GM20431 (cell line): ENCODE measurements around the gene NEUROD1.

Experiments
- in situ Hi-C: fragments of 300-500 bp; cut with MseI, MboI; formaldehyde crosslinking; loops from one replicate; pipeline ENCODE4 v1.15.0; 2020; ENCODE audit warnings: low sequenced_read_pairs; ENCODE audit not compliant: unreplicated experiment

NEUROD1 gene

DNA sequence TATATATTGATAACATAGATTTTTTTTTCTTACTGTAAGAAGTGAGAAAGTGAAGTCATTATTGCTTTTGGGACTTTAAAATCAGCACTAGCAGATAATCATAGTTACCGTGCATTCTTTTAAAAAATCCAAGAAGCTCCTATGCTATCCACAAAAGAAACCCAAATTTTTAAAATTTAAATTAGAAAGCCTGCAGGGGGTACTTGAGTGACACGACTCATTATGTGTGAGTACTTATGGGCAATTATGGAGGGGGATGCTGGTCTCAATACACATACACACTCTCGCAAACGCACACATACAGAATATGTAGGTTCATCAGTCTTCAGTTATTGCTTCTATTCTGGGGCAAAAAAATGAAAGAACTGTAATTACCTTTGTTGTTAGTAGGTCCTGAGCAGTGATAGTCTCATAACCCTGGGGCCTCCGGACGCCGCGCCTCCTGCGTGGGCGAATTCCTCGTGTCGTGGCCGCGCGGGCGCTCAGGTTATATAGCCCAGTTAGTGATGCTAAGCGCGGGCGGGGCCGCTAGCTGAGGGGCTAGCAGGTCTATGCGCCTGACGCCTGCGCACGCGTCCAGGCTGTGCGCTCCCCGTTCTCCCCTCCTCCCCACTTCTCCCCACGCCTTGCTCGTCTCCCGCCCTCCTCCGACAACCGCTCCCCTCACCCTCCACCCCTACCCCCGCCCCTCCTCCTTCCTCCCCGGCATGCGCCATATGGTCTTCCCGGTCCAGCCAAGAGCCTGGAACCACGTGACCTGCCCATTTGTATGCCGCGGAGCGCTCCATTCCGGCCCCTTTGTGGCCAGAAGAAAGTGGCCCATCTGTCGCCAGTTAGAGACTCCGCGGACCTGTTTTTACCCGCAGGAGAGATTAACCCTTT lies at the start of gene NEUROD1:
Gene NEUROD1 (minus strand): TSS at position 463 of the 882 bp plus-strand sequence. CDS start 1,657 bp downstream, outside the sequence.
- in situ Hi-C loops, result no loop called here

DNA sequence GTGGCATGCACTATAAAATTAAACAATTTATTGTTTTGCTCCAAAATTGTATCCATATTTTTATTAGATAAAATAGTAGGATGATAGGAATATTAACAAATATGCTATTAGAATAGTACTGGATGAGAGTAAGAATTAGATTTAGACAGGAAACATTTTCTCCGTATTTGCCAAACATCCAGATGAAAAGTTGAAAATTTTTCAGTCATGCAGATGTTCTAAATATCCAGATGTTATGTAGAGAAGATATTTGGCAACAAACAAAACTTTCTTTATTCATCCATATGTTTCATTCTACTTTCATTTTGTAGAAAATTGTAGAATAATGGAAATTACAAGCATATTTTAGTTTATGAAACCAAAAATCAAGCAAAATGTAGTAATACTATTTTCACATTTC lies 45.2 kb upstream of the NEUROD1 start:
- in situ Hi-C loops, result loop anchor here (25.0 kb wide), 2 partner anchors 187 to 337 kb away; no protein-coding TSS in a partner anchor

GRCh38 chr2:181724662-181725061 lies 44.3 kb upstream of the NEUROD1 start:
- in situ Hi-C loops, result loop anchor here (25.0 kb wide), 3 partner anchors 188 to 637 kb away; no protein-coding TSS in a partner anchor

DNA sequence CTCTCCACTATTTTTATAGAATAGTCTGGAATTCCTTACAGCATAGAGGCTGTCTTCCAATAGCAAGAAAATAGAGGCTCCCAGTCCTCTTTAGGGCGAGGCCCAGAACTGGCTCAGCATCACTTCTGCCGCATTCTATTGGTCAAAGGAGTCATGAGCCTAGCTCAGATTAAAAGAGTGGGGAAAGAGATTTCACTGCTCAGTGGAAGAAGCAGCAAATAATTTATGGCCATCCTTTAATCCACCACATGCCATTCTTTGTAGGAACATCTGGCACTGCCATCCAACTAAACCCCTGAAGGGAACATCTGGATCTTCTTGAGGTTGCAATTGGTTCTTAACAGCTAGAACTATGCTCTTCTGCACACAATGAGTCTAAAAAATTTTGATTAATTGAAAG lies 43.4 kb upstream of the NEUROD1 start:
- in situ Hi-C loops, result loop anchor here (25.0 kb wide), 1 partner anchor 636 kb away; no protein-coding TSS in a partner anchor

GRCh38 chr2:181715033-181715630 lies 34.8 kb upstream of the NEUROD1 start:
- in situ Hi-C loops, result loop anchor here (10.0 to 25.0 kb wide), 2 partner anchors 140 to 628 kb away; no protein-coding TSS in a partner anchor

- in situ Hi-C loops, result loop anchor here (10.0 to 25.0 kb wide), 2 partner anchors 136 to 624 kb away; no protein-coding TSS in a partner anchor
Measured at GRCh38 chr2:181711051-181711450, 30.7 kb upstream of the NEUROD1 start.

DNA sequence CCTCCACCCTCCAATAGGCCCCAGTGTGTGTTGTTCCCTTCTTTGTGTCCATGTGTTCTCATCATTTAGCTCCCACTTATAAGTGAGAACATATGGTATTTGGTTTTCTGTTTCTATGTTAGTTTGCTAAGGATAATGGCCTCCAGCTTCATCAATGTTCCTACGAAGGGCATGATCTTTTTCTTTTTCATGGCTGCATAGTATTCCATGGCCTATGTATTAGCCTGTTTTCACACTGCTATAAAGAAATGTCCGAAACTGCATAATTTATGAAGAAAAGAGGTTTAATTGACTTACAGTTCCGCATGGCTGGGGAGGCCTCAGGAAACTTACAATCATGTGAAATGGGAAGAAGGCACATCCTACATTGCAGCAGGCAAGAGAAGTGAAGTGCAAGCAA lies 22.2 kb upstream of the NEUROD1 start:
- in situ Hi-C loops, result loop anchor here (25.0 kb wide), 1 partner anchor 615 kb away; no protein-coding TSS in a partner anchor

DNA sequence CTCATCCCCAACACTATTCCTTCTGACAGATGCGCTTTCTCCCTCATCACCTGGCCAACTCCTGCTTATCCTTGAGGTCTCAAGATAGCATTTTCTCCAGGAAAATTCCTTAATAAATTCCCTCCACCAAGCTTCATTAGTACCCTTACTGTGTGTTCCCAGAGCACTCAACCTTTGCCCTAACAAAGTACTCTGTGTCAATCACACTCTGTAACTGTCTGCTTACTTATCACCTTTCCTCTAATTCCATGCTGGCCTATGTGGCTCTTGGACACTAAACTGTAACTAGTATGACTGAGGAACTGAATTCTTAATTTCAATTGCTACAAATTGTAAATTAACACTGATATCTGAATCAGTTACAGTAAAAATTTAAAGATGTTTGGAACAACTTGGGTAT lies 17.9 kb upstream of the NEUROD1 start:
- in situ Hi-C loops, result no loop called here

GRCh38 chr2:181697571-181697970 lies 17.3 kb upstream of the NEUROD1 start:
- in situ Hi-C loops, result no loop called here

DNA sequence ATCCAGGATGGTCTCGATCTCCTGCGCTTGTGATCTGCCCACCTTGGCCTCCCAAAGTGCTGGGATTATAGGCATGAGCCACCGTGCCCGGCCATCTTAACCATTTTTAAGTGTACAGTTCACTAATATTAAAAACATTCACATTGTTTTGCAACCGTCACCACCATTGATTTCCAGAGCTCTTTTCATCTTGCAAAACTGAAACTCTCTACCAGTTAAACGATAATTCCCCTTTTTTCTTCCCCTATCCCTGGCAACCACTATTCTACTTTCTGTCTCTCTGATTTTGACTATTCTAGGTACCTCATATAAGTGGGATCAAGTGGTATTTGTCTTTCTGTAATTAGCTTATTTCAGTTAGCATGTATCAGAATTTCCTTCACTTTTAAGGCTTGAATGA lies 16.8 kb upstream of the NEUROD1 start:
- in situ Hi-C loops, result no loop called here

GRCh38 chr2:181694271-181694670 lies 14.0 kb upstream of the NEUROD1 start:
- in situ Hi-C loops, result no loop called here

DNA sequence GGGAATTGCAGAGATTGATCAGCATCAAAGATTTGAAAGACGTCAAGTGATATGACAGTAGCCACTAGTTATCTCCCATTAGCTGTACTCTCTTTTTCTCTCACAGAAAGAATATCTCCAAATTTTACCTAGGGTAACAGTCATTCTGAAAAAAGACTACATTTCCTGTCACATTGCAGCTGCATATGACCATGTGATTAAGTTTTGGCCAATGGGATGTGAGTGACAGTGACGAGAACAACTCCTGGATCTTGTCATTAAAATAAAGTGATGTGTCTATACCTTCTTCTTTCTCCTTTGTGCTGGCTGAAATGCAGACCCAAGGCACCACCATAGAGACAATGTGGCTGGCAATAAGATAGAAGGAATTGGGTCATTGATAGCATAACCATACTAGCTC lies 10.5 kb upstream of the NEUROD1 start:
- in situ Hi-C loops, result no loop called here

DNA sequence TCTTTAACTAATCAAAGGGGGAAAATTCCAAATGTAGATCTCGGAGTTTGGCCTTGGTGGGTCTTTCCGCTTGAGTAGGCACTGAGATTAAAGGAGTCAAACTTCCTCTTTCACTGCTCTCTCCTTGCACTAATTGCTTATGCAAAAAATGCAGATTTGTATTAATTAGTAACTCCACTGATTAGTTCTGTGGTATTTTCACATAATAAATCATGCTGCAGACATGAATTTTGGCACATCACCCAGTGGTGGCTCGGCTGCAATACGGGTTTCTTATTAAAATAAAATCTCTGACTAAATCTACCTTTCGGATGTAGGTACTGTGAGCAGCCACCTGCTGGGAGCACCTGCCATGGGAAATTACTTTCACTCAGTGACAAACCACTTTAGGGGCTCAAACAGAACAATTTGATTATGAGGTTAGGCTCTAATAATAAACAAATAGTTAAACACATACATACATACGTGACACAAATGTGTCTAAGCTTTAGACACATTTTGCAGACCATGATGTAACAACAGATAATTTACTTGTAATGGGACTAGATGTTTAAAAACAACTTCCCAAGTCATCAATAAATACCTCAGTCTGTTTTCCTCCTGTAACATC lies 6.4 kb upstream of the NEUROD1 start:
- in situ Hi-C loops, result no loop called here

DNA sequence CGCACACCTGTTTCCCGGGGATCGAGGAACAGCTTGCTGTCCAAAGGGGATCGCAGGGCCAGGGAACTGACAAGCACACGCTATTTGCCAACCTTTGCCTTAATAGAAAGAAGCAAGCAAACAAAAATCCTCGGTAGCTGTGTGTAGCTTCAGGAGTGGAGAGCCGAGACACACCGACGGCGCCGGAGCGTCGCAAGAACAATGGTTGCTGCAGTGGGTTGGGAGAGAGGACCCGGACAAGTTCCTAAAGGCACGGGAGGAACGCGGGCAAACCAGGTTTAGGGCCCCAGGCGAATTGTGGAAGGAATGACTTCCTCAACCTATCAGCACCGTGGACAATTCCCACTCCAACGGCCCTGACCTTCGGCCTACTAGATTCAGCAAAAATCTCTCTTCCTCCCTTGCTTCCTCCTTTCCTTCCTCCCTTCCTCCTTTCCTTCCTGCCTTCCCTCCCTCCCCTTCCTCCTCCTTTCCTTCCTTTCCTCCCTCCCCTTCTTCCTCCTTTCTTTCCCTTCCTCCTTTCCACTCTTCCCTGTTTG lies 4.9 kb upstream of the NEUROD1 start:
- in situ Hi-C loops, result no loop called here

GRCh38 chr2:181684454-181685149 lies 4.3 kb upstream of the NEUROD1 start:
- in situ Hi-C loops, result no loop called here

- in situ Hi-C loops, result no loop called here
Measured at GRCh38 chr2:181683518-181684453, 3.5 kb upstream of the NEUROD1 start.

DNA sequence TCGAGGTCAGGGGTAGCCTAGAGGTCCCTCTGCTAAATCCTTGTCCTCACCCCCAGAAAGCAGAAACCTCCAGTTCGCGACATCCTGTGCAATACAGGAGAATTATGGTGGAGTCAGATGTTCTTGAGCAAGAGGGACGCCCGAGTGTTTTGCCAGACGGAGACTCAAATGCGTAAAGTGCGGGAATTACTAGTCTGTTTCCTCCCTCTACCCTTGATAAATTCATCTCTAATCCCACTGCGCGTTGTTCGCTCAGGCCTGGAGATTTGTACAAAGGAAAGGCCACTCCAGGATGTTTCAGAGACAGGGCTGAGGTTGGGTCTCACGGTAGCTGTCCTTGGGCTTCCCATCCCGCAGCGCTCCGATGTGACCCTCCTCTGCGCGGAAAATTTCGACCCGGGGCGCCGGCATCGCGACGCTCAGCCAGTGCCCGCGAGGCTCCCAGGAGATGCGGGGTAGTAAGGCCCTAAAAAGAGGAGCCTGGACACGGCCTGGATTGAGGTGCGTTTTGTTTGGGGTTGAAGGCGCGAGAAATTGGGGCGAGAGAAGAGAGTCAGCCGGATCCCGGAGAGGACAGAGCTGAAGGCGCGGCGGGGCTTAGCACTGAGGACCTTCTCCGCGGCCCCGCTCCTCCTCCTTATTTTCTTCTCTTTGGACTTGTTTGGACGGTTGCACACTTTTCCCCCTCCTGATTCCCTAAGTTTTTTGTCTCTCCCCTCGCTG lies 2.6 kb upstream of the NEUROD1 start:
- in situ Hi-C loops, result no loop called here
